ENCODE results near the gene PALMD.

PALMD gene

GRCh38 chr1:99619583-99619982 is 26.3 kb upstream of the PALMD start:
- H3K4me1 ChIP-seq (ENCODE audit: insufficient read depth, insufficient read length) = no peaks in the 10 kb centered on the region
- no peak overlapping the region for H3K4me3 ChIP-seq (ENCODE audit: insufficient read length, low read depth)
- no peaks in the 10 kb centered on the region for H3K36me3 ChIP-seq (ENCODE audit: insufficient read depth, insufficient read length, low read length)
- no peaks in the 10 kb centered on the region for H3K9me3 ChIP-seq (ENCODE audit: insufficient read depth, low read length)
- H3K9ac ChIP-seq (ENCODE audit: insufficient read length, low read depth) = no peak overlapping the region
- no peaks in the 10 kb centered on the region for H3K27me3 ChIP-seq (ENCODE audit: insufficient read depth, insufficient read length)
- DNase-seq (ENCODE audit: low read depth, low spot score) = no peak
- TF ChIP-seq ZNF274 (IDR thresholded peaks at IDR 0.05; ENCODE audit: low read depth, low read length) (no peak), YY1 (IDR thresholded peaks at IDR 0.05; ENCODE audit: insufficient read depth, insufficient read length) (no peak), SUZ12 (IDR thresholded peaks at IDR 0.05; ENCODE audit: extremely low read depth, insufficient read depth, insufficient read length) (no peak)

- TF ChIP-seq YY1 (IDR thresholded peaks at IDR 0.05; ENCODE audit: insufficient read depth, insufficient read length) (no peak), ZNF274 (IDR thresholded peaks at IDR 0.05; ENCODE audit: low read depth, low read length) (no peak), SUZ12 (IDR thresholded peaks at IDR 0.05; ENCODE audit: extremely low read depth, insufficient read depth, insufficient read length) (no peak)
- H3K4me3 ChIP-seq (ENCODE audit: insufficient read length, low read depth) = no peak overlapping the region
- no peaks in the 10 kb centered on the region for H3K4me1 ChIP-seq (ENCODE audit: insufficient read depth, insufficient read length)
- H3K27me3 ChIP-seq (ENCODE audit: insufficient read depth, insufficient read length) = no peaks in the 10 kb centered on the region
- no peak overlapping the region for H3K9ac ChIP-seq (ENCODE audit: insufficient read length, low read depth)
- H3K9me3 ChIP-seq (ENCODE audit: insufficient read depth, low read length) = no peaks in the 10 kb centered on the region
- no peak for DNase-seq (ENCODE audit: low read depth, low spot score)
- H3K36me3 ChIP-seq (ENCODE audit: insufficient read depth, insufficient read length, low read length) = no peaks in the 10 kb centered on the region
Observed at GRCh38 chr1:99621340-99621901, 24.5 kb upstream of the PALMD start.

GRCh38 chr1:99622702-99623347 is 23.1 kb upstream of the PALMD start:
- TF ChIP-seq SUZ12 (IDR thresholded peaks at IDR 0.05; ENCODE audit: extremely low read depth, insufficient read depth, insufficient read length) (no peak), ZNF274 (IDR thresholded peaks at IDR 0.05; ENCODE audit: low read depth, low read length) (no peak), YY1 (IDR thresholded peaks at IDR 0.05; ENCODE audit: insufficient read depth, insufficient read length) (no peak)
- Histone ChIP-seq H3K9me3 (ENCODE audit: insufficient read depth, low read length) (no peaks in the 10 kb centered on the region), H3K4me1 (ENCODE audit: insufficient read depth, insufficient read length) (no peaks in the 10 kb centered on the region), H3K27me3 (ENCODE audit: insufficient read depth, insufficient read length) (no peaks in the 10 kb centered on the region), H3K4me3 (ENCODE audit: insufficient read length, low read depth) (no peak overlapping the region), H3K9ac (ENCODE audit: insufficient read length, low read depth) (no peak overlapping the region), H3K36me3 (ENCODE audit: insufficient read depth, insufficient read length, low read length) (no peaks in the 10 kb centered on the region)
- DNase-seq (ENCODE audit: low read depth, low spot score) = no peak

GRCh38 chr1:99623554-99623953 is 22.4 kb upstream of the PALMD start:
- H3K27me3 ChIP-seq (ENCODE audit: insufficient read depth, insufficient read length) = no peaks in the 10 kb centered on the region
- H3K9me3 ChIP-seq (ENCODE audit: insufficient read depth, low read length) = no peaks in the 10 kb centered on the region
- no peaks in the 10 kb centered on the region for H3K36me3 ChIP-seq (ENCODE audit: insufficient read depth, insufficient read length, low read length)
- no peak overlapping the region for H3K4me3 ChIP-seq (ENCODE audit: insufficient read length, low read depth)
- no peak overlapping the region for H3K9ac ChIP-seq (ENCODE audit: insufficient read length, low read depth)
- no peaks in the 10 kb centered on the region for H3K4me1 ChIP-seq (ENCODE audit: insufficient read depth, insufficient read length)
- TF ChIP-seq SUZ12 (IDR thresholded peaks at IDR 0.05; ENCODE audit: extremely low read depth, insufficient read depth, insufficient read length) (no peak), ZNF274 (IDR thresholded peaks at IDR 0.05; ENCODE audit: low read depth, low read length) (no peak), YY1 (IDR thresholded peaks at IDR 0.05; ENCODE audit: insufficient read depth, insufficient read length) (no peak)
- no peak for DNase-seq (ENCODE audit: low read depth, low spot score)

GRCh38 chr1:99627615-99628014 is 18.3 kb upstream of the PALMD start:
- Histone ChIP-seq H3K27me3 (ENCODE audit: insufficient read depth, insufficient read length) (no peaks in the 10 kb centered on the region), H3K4me3 (ENCODE audit: insufficient read length, low read depth) (no peak overlapping the region), H3K36me3 (ENCODE audit: insufficient read depth, insufficient read length, low read length) (no peaks in the 10 kb centered on the region), H3K4me1 (ENCODE audit: insufficient read depth, insufficient read length) (no peaks in the 10 kb centered on the region), H3K9me3 (ENCODE audit: insufficient read depth, low read length) (no peaks in the 10 kb centered on the region), H3K9ac (ENCODE audit: insufficient read length, low read depth) (no peak overlapping the region)
- TF ChIP-seq ZNF274 (IDR thresholded peaks at IDR 0.05; ENCODE audit: low read depth, low read length) (no peak), YY1 (IDR thresholded peaks at IDR 0.05; ENCODE audit: insufficient read depth, insufficient read length) (no peak)
- DNase-seq (ENCODE audit: low read depth, low spot score) = no peak

GRCh38 chr1:99629164-99629563 is 16.7 kb upstream of the PALMD start:
- H3K36me3 ChIP-seq (ENCODE audit: insufficient read depth, insufficient read length, low read length) = no peaks in the 10 kb centered on the region
- no peak overlapping the region for H3K9ac ChIP-seq (ENCODE audit: insufficient read length, low read depth)
- no peak for TF ChIP-seq ZNF274 (IDR thresholded peaks at IDR 0.05; ENCODE audit: low read depth, low read length)
- TF ChIP-seq YY1 (IDR thresholded peaks at IDR 0.05; ENCODE audit: insufficient read depth, insufficient read length) = no peak
- no peak for TF ChIP-seq SUZ12 (IDR thresholded peaks at IDR 0.05; ENCODE audit: extremely low read depth, insufficient read depth, insufficient read length)
- no peaks in the 10 kb centered on the region for H3K9me3 ChIP-seq (ENCODE audit: insufficient read depth, low read length)
- H3K4me3 ChIP-seq (ENCODE audit: insufficient read length, low read depth) = no peak overlapping the region
- no peaks in the 10 kb centered on the region for H3K4me1 ChIP-seq (ENCODE audit: insufficient read depth, insufficient read length)
- DNase-seq (ENCODE audit: low read depth, low spot score) = no peak
- H3K27me3 ChIP-seq (ENCODE audit: insufficient read depth, insufficient read length) = no peaks in the 10 kb centered on the region

GRCh38 chr1:99634971-99635624 is 10.8 kb upstream of the PALMD start:
- no peaks in the 10 kb centered on the region for H3K27me3 ChIP-seq (ENCODE audit: insufficient read depth, insufficient read length)
- no peak overlapping the region for H3K4me3 ChIP-seq (ENCODE audit: insufficient read length, low read depth)
- DNase-seq (ENCODE audit: low read depth, low spot score) = no peak
- no peaks in the 10 kb centered on the region for H3K4me1 ChIP-seq (ENCODE audit: insufficient read depth, insufficient read length)
- H3K36me3 ChIP-seq (ENCODE audit: insufficient read depth, insufficient read length, low read length) = no peaks in the 10 kb centered on the region
- no peak for TF ChIP-seq ZNF274 (IDR thresholded peaks at IDR 0.05; ENCODE audit: low read depth, low read length)
- no peak for TF ChIP-seq SUZ12 (IDR thresholded peaks at IDR 0.05; ENCODE audit: extremely low read depth, insufficient read depth, insufficient read length)
- TF ChIP-seq YY1 (IDR thresholded peaks at IDR 0.05; ENCODE audit: insufficient read depth, insufficient read length) = no peak
- H3K9me3 ChIP-seq (ENCODE audit: insufficient read depth, low read length) = no peaks in the 10 kb centered on the region
- no peak overlapping the region for H3K9ac ChIP-seq (ENCODE audit: insufficient read length, low read depth)

Measured in NT2/D1 (cell line).